ENCODE results near the gene CELF1. TPM values are rescaled to one million over a fixed set of nuclear protein-coding genes. Genes with fewer than 3 reads are reported as not detected.

Gene CELF1
- polyA plus RNA-seq, 1 experiment = 87.2 TPM

- Histone ChIP-seq H3K27ac (ENCODE audit: low read depth, low read length) (no peak overlapping the region), H3K4me3 (ENCODE audit: low read depth, low read length) (no peak overlapping the region), H3K9me3 (ENCODE audit: control insufficient read depth, insufficient read depth, low read length) (no peaks in the 10 kb centered on the region; the same call in 1 of the 2 replicates), H3K27me3 (ENCODE audit: control insufficient read depth, insufficient read depth, low read length) (no peaks in the 10 kb centered on the region)
- ChIA-PET POLR2A (interaction anchor here (0.7 kb wide), 1 partner anchor 8 kb away, joined by 3 read pairs; no protein-coding TSS in a partner anchor), CTCF (interaction anchor here (1.5 kb wide), 1 partner anchor 17 kb away, joined by 4 read pairs; no protein-coding TSS in a partner anchor)
- no peak for DNase-seq (ENCODE audit: low read depth, low spot score)
- TF ChIP-seq CTCF (IDR thresholded peaks at IDR 0.05; ENCODE audit: low read depth, low read length) = no peak
These were observed 17.9 kb upstream of the CELF1 start for GRCh38 chr11:47570651-47571356.

- Histone ChIP-seq H3K27ac (ENCODE audit: low read depth, low read length) (no peak overlapping the region), H3K27me3 (ENCODE audit: control insufficient read depth, insufficient read depth, low read length) (no peaks in the 10 kb centered on the region), H3K9me3 (ENCODE audit: control insufficient read depth, insufficient read depth, low read length) (no peaks in the 10 kb centered on the region; the same call in 1 of the 2 replicates), H3K4me3 (ENCODE audit: low read depth, low read length) (no peak overlapping the region)
- no peak for DNase-seq (ENCODE audit: low read depth, low spot score)
- no peak for TF ChIP-seq CTCF (IDR thresholded peaks at IDR 0.05; ENCODE audit: low read depth, low read length)
- ChIA-PET POLR2A (interaction anchor here (0.7 kb wide), 1 partner anchor 64 kb away, joined by 7 read pairs; no protein-coding TSS in a partner anchor), CTCF (no interaction called here)
These were observed 16.7 kb upstream of the CELF1 start for GRCh38 chr11:47569646-47570045.

DNA sequence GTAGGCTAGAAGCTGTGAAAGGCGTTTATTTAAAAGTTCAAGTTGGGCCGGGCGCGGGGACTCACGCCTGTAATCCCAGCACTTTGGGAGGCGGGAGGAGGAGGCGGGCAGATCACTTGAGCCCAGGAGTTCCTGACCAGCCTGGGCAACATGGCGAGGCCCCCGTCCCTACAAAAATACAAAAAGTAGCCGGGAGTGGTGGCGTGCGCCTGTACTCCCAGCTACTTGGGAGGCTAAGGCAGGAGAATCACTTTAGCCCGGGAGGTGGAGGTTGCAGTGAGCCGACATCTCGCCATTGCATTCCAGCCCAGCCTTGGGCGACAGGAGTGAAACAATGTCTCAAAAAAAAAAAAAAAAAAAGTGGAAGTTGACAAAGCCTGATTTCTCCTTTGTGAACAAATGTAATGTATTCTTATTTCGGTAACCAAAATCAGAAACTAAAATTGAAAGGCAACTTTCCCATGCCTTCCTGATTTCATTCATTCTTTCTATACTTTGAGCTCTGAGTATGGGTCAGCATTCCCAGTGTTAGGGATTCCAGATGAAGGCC, 13.3 kb upstream of the CELF1 start:
- peak overlapping the region; percentile 82 for H3K4me3 ChIP-seq (ENCODE audit: low read depth, low read length)
- ChIA-PET POLR2A (interaction anchor here (0.7 kb wide), 1 partner anchor 12 kb away, joined by 4 read pairs; no protein-coding TSS in a partner anchor), CTCF (interaction anchor here (1.3 kb wide), 1 partner anchor 13 kb away, joined by 8 read pairs; no protein-coding TSS in a partner anchor)
- peak overlapping the region; percentile 21 for H3K27ac ChIP-seq (ENCODE audit: low read depth, low read length)
- TF ChIP-seq CTCF (IDR thresholded peaks at IDR 0.05; ENCODE audit: low read depth, low read length) = no peak
- H3K9me3 ChIP-seq (ENCODE audit: control insufficient read depth, insufficient read depth, low read length) = no peaks in the 10 kb centered on the region; the same call in 1 of the 2 replicates
- DNase-seq (ENCODE audit: low read depth, low spot score) = no peak
- no peaks in the 10 kb centered on the region for H3K27me3 ChIP-seq (ENCODE audit: control insufficient read depth, insufficient read depth, low read length)

- H3K27ac ChIP-seq (ENCODE audit: low read depth, low read length) = peak within 1 kb of the TSS; percentile 57
- no peaks in the 10 kb centered on the region for H3K27me3 ChIP-seq (ENCODE audit: control insufficient read depth, insufficient read depth, low read length)
- DNase-seq (ENCODE audit: low read depth, low spot score) = no peak
- no peak for TF ChIP-seq CTCF (IDR thresholded peaks at IDR 0.05; ENCODE audit: low read depth, low read length)
- H3K9me3 ChIP-seq (ENCODE audit: control insufficient read depth, insufficient read depth, low read length) = no peaks in the 10 kb centered on the region; the same call in 1 of the 2 replicates
- peak within 1 kb of the TSS; percentile 82 for H3K4me3 ChIP-seq (ENCODE audit: low read depth, low read length)
- ChIA-PET CTCF (interaction anchor here (1.2 to 1.5 kb wide), 3 partner anchors 10 to 52 kb away, joined by 4 to 11 read pairs (median 6); partner anchors contain the start of gene CELF1), POLR2A (interaction anchor here (1.1 kb wide), 1 partner anchor 13 kb away, joined by 6 read pairs; the partner anchor contains the start of genes KBTBD4 and NDUFS3)
These were observed 12.6 kb upstream of the CELF1 start, which contains the start of gene PTPMT1 for GRCh38 chr11:47565340-47566148. Gene PTPMT1 (plus strand): TSS chr11:47565599. CDS start chr11:47565623, 24 bp downstream.
